SK-N-SH treated with all-trans-retinoic acid at 6 μM for 48 hours (cell line): ENCODE results near the gene TSC1.

Source experiments
- ARNTL ChIP-seq: fragments of 450-650 bp; formaldehyde crosslinking; IDR thresholded peaks from 2 replicates; pipeline ENCODE4 v1.5.0; 2020; ENCODE audit warnings: low read depth, mild to moderate bottlenecking, moderate library complexity, borderline replicate concordance
- ESRRG ChIP-seq: fragments of 250-450 bp; sonication (Bioruptor Pico); IDR thresholded peaks from 2 replicates; pipeline ENCODE4 v1.6.1; 2021; ENCODE audit warnings: mild to moderate bottlenecking
- PPARA ChIP-seq: fragments of 250-450 bp; sonication (Bioruptor Pico); IDR thresholded peaks from 2 replicates; pipeline ENCODE4 v1.5.0; 2020; ENCODE audit warnings: mild to moderate bottlenecking, borderline replicate concordance
- RARB ChIP-seq: fragments of 250-450 bp; sonication (Bioruptor Pico); IDR thresholded peaks from 2 replicates; pipeline ENCODE4 v1.8.0; 2021; ENCODE audit warnings: mild to moderate bottlenecking, moderate library complexity
- TOX ChIP-seq: fragments of 250-450 bp; sonication (Bioruptor Pico); IDR thresholded peaks from 2 replicates; pipeline ENCODE4 v1.8.0; 2021; ENCODE audit warnings: mild to moderate bottlenecking, moderate library complexity, borderline replicate concordance
- ZFP30 ChIP-seq: fragments of 450-650 bp; formaldehyde crosslinking; IDR thresholded peaks from 2 replicates; pipeline ENCODE4 v1.5.0; 2022; ENCODE audit warnings: mild to moderate bottlenecking, moderate library complexity
- TF ChIP-seq, protein P1 (sequence below): fragments of 250-450 bp; sonication (Bioruptor Pico); IDR thresholded peaks from 2 replicates; pipeline ENCODE4 v1.5.1; 2020; ENCODE audit warnings: low read depth, mild to moderate bottlenecking, moderate library complexity

- no peak for TF ChIP-seq ESRRG (CRISPR knock-in tag)
- TF ChIP-seq TOX (CRISPR knock-in tag), result no peak
- no peak for TF ChIP-seq ZFP30 (CRISPR knock-in tag)
- TF ChIP-seq, protein P1, sequence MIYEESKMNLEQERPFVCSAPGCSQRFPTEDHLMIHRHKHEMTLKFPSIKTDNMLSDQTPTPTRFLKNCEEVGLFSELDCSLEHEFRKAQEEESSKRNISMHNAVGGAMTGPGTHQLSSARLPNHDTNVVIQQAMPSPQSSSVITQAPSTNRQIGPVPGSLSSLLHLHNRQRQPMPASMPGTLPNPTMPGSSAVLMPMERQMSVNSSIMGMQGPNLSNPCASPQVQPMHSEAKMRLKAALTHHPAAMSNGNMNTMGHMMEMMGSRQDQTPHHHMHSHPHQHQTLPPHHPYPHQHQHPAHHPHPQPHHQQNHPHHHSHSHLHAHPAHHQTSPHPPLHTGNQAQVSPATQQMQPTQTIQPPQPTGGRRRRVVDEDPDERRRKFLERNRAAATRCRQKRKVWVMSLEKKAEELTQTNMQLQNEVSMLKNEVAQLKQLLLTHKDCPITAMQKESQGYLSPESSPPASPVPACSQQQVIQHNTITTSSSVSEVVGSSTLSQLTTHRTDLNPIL (CRISPR knock-in tag), result no peak
- TF ChIP-seq RARB (CRISPR knock-in tag), result no peak
- no peak for TF ChIP-seq ARNTL
- no peak for TF ChIP-seq PPARA (CRISPR knock-in tag)
Measured at GRCh38 chr9:132894862-132895835, 49.3 kb downstream of the TSC1 start.
